ENCODE measurements around the gene PRMT7.

PRMT7 gene

DNA sequence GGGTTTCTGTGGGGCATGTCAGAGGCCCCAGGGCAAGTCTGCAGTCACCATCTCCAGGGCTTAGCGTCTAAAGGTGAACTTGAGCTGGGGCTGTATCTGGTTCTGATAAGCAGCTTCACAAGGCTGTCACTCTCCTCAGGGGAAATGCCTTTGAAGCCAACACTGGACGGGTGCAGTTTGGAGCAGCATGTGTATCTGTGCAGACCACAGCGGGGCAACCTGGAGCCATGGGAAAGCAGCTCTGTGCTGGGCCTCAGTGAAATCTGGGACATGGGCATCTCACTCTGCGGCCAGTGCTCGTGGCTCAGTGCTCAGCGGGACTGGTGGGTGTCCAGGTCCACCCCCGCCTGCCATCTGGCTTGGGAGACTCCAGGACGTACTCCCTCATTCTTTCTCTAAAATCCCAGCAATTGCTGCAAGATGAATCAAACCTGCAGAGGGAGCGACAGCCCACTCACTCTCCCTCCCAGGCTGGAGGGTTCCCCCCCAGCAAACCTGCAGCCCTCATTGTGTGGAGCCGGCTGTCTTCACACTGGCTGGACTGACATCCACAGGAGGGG, 63.5 kb downstream of the PRMT7 start:
- in situ Hi-C loops (cut with HindIII; ENCODE audit: low pct_unique_long_range_greater_than_20kb, low sequenced_read_pairs), result no loop called here
- no peak for TF ChIP-seq JUND (IDR thresholded peaks at IDR 0.05; ENCODE audit: low read depth)
- no peak for DNase-seq (ENCODE audit: low read depth in 1 of 2, low spot score in 1 of 2)

DNA sequence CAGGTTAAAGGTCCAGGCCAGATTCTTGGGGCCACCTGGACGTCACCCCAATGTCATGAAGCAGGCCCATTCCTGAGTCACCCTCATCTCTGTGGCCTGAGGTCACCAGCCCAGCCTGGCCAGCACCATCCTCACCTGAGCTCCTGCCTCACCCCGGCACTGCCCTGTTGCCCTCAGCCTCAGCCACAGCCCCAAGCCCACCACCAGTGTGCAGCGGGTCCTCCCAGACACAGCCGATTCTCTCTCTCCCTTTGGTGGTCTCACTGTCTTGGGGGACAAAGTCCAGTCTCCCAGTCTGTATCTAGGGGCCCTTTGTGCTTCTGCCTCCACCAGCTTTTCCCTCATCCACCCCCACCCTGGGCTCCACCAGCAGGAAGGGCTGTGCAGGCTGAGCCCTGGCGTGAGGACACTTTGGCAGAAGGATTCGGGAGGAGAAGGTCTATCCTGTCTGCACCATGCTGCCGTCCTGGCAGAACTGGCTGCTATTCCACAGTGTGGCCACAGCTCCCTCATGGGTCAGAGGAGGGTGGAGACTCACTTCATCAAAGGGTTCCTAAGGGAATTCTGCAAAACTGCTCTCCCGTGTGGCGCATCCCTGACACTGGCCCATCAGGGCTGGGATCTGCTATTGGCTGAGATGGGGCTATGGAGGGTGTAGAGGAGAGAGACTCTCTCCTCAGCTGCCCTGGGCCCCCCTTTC, 64.3 kb downstream of the PRMT7 start:
- in situ Hi-C loops (cut with HindIII; ENCODE audit: low pct_unique_long_range_greater_than_20kb, low sequenced_read_pairs), result no loop called here
- peak in 1 of 2 experiments; percentile 45 for DNase-seq (ENCODE audit: low read depth in 1 of 2, low spot score in 1 of 2)
- no peak for TF ChIP-seq JUND (IDR thresholded peaks at IDR 0.05; ENCODE audit: low read depth)

DNA sequence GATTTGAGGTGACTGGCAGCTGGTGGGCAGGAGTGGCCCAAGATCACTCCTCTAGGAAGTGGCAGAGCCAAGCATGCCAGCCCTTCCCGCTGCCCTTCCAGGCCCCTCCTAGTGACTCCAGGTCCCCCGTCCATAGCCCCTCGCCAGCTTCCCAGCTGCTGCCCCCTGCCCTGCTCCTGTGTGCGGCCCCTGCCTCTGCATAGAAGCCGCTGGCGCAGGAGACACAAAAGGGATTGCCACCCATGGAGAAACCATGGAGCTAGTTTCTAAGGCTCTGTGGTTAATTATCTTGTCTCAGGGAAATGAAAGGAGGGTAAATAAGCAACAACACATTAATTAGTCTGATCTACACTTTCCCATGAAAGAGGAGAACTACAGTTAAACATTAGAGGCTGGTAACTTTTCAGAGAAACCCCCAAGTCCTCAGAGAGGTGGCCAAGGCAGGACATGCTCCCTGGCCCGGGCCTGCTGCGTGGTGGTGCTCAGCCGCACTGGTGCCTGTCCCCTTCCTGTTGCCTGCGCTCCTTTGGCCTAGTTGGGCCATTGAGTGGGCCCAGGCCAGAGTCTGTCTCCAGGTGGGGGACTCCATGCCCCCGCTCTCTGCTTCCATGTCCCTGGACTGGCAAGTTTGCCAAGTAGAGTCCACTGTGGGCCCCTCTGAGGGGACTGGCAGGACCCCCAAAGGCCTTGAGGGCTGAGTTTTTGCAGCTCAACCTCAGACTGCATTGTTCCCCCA, 65.2 kb downstream of the PRMT7 start:
- no peak for DNase-seq (ENCODE audit: low read depth in 1 of 2, low spot score in 1 of 2)
- no peak for TF ChIP-seq JUND (IDR thresholded peaks at IDR 0.05; ENCODE audit: low read depth)
- in situ Hi-C loops (cut with HindIII; ENCODE audit: low pct_unique_long_range_greater_than_20kb, low sequenced_read_pairs), result no loop called here

DNA sequence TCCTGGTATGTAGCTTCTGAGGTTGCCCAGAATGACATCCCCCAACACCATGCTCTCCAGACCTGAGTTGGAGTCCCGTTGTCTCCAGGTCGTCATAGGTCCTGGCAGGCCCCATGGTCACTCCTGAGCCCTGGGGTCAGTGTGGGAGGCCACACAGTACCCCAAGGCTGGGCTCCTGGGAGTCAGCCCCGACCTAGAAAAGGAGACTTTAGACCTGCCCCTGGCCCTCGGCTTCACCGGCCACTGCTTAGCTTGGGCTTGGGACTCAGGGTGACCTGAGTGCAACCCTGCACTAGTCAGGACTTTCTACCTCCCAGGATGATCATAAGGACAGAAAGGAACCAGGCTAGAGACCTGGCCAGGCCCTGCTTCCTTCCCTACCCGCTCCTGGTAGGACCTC, 65.8 kb downstream of the PRMT7 start:
- DNase-seq (ENCODE audit: low read depth in 1 of 2, low spot score in 1 of 2), result no peak
- in situ Hi-C loops (cut with HindIII; ENCODE audit: low pct_unique_long_range_greater_than_20kb, low sequenced_read_pairs), result no loop called here
- TF ChIP-seq JUND (IDR thresholded peaks at IDR 0.05; ENCODE audit: low read depth), result no peak

DNA sequence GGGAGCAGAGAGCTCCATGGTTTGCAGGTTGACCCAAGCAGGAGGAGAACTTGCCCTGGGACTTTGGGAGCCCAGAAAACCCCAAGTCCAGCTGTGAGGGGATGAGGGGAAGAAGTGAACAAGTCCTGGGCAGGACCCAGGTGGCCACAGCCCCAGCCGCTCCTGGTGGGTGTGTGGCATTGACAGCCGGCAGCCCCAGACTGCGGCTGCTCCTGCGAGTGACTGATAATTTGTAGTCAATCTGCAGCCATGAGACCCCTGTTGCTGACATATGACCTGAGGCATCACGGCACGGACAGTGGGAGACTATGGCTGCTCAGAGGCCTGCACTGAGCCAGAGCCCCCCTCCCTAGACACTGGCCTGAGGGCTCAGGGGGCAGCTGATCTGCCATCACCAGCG, 66.4 kb downstream of the PRMT7 start:
- in situ Hi-C loops (cut with HindIII; ENCODE audit: low pct_unique_long_range_greater_than_20kb, low sequenced_read_pairs), result no loop called here
- TF ChIP-seq JUND (IDR thresholded peaks at IDR 0.05; ENCODE audit: low read depth), result no peak
- DNase-seq (ENCODE audit: low read depth in 1 of 2, low spot score in 1 of 2), result no peak

DNA sequence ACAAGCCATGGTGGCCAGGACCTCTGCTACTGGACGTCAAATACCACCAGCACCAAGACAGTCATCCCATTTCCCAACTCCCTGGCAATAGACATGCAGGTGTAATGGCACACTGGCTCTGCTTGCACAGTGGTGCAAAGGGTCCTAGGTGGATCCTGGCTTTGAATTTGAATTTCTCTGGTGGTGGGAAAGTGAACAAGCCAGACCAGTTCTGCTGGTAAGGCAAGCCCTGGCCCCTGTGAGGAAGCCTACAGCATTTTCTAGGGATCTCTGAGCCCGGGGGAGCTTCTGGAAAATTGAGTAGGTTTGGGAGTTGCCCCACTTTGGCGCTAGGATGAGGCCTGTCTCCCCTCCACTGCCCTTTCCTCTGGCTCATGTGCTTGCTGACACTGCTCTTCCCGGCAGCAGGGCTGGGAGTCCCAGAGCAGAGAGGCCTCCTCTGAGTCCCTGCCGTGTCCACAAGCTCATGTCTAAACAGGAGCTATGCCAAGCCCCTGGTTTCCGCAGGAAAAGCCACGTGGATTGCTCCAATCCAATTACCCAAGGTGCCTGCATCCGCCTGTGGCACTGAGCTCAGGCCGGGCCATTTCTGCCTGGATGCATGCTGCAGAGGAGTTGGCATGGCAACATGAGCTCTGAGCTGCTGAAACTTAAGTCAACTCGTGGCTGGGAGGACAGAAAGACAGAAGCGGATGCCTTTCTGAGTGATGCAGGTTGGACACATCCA, 67.0 kb downstream of the PRMT7 start:
- DNase-seq (ENCODE audit: low read depth in 1 of 2, low spot score in 1 of 2), result peak in 1 of 2 experiments; percentile 57
- in situ Hi-C loops (cut with HindIII; ENCODE audit: low pct_unique_long_range_greater_than_20kb, low sequenced_read_pairs), result no loop called here
- TF ChIP-seq JUND (IDR thresholded peaks at IDR 0.05; ENCODE audit: low read depth), result no peak

DNA sequence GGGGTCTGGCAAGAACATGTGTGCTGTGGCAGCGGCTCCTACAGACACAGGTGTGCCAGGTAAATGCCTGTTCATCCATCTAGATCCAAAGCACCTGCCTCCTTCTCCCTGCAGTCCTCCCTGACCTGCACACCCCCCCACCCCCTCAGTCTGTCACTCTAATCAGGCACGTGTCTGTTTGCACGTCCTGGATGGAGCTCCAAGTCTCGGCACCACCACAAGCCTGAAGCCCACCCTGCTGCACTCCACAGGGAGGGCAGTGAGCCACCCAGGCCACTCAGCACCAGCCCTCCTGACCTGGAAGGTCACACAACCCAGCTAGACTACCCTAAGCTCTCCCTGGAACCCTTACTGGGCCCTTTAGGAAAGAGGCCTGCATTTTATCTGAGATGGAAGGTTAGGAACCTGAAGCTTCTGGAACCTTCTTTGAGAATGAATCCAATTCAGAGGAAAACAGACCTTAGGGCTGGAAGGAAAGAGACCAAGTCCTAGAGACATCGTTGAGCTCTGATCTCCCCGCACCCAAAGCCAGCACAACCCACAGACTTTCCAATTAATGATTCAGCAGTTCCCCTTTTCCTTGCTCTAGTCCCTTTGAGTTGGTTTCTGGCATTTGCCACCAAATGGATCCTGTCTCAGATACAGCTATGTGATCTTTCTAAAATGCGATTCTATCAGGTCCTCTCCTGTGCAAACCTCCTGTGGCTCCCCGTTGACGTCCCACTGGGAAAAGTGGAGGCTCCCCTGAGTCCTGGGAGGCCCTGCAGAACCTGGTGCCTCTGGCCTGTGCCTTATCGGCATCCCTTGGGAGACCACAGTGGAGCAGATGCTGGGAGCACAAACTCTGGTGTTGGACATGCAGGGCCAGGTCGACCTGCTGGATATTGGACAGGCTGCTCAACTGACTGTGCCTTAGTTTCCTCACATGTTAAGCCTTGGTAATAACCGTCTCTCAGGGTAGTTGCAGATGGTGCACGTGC, 67.9 kb downstream of the PRMT7 start:
- TF ChIP-seq JUND (IDR thresholded peaks at IDR 0.05; ENCODE audit: low read depth), result no peak
- in situ Hi-C loops (cut with HindIII; ENCODE audit: low pct_unique_long_range_greater_than_20kb, low sequenced_read_pairs), result no loop called here

DNA sequence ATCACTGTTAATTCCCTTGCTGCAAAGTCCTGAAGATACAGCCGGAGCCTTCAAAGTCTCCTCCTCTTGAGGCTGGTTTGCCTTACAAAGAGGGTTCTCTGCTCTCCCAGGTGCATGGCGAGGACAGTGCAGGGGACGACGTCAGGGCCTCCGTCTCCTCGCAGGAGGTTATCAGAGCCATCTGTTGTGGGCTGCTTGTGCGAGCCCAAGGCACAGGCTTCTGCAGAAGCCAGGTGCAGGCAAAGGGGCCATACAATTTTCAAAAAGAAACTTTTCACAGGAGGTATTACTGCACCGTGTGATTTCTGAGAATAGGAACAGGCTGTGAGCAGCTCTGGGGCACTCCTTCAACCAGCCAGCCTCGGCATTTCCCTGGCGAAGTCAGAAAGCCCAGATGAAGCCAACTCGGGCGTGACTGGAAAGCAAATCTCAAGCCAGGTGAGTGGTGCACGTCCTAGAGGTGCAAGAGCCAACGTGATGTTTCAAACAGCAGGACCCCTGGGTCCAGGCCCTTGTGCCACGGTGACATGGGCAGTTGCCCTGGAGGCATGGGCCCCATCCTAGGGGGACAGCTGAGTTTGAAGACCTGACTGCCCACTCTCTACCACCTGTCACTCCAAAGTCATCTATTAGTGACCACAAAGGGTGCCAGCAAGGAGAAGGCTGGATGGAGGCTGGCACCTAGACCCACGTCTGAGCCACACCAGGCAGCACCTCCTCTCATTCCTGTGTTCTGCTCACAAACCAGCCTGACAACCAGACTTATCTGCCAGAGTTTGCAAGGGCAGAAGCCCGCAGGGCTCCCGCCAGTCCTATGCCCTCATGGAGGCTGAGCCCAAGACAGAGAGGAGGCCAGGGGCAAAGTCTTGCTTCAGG, 68.9 kb downstream of the PRMT7 start:
- DNase-seq (ENCODE audit: low read depth in 1 of 2, low spot score in 1 of 2), result no peak
- TF ChIP-seq JUND (IDR thresholded peaks at IDR 0.05; ENCODE audit: low read depth), result no peak
- in situ Hi-C loops (cut with HindIII; ENCODE audit: low pct_unique_long_range_greater_than_20kb, low sequenced_read_pairs), result no loop called here

More for the DNA sequence above, 67.9 kb downstream of the PRMT7 start:
- no peak for DNase-seq (ENCODE audit: low read depth in 1 of 2, low spot score in 1 of 2)

DNA sequence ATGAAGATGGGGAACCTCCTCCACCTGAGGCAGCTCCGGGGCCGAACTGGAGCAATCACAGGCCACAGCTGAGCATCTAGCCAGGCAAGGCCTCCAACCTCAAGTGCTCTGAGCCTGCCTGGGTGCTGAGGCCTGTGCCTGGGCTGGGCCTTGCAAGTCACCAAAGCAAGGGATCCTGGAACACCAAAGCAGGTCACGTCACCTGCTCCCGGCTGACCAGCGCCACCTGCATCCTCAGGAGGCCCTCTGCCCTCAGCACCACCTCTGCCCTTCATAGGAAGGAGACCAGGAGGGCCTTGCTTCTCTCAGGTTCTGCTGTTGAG, 69.5 kb downstream of the PRMT7 start:
- DNase-seq (ENCODE audit: low read depth in 1 of 2, low spot score in 1 of 2), result no peak
- in situ Hi-C loops (cut with HindIII; ENCODE audit: low pct_unique_long_range_greater_than_20kb, low sequenced_read_pairs), result no loop called here
- no peak for TF ChIP-seq JUND (IDR thresholded peaks at IDR 0.05; ENCODE audit: low read depth)

DNA sequence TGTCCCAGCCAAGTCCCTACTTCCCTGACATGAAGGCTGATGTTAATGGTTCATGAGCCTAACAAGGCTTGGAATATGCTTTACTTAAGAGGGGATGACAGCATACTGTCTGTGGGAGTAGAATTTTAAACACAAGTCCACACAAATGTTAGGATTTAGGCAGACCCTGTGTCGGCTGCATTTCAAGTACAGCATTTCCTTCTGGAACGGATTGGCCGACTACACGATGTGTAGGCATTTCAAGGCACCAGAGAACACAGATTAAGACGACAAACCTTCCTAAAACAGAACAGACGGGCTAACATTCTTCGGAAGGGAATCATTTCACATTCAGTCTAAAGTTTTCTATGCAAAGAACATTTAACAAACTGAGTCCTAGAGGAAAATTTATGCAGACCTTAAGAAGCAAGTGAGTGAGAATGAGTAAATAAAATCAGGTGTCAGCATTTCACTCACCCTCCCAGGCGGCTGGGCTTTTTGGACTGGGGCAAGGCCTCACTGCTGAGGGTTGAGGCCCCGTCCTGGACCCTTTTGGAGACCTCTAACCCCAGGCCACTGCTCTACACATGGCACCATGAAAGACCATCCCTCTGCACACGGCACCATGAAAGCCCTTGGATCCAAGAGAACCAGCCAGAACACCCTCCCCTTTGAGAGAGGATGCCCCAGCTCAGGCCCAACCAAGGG, 70.0 kb downstream of the PRMT7 start:
- DNase-seq (ENCODE audit: low read depth in 1 of 2, low spot score in 1 of 2), result no peak
- in situ Hi-C loops (cut with HindIII; ENCODE audit: low pct_unique_long_range_greater_than_20kb, low sequenced_read_pairs), result no loop called here
- TF ChIP-seq JUND (IDR thresholded peaks at IDR 0.05; ENCODE audit: low read depth), result no peak

DNA sequence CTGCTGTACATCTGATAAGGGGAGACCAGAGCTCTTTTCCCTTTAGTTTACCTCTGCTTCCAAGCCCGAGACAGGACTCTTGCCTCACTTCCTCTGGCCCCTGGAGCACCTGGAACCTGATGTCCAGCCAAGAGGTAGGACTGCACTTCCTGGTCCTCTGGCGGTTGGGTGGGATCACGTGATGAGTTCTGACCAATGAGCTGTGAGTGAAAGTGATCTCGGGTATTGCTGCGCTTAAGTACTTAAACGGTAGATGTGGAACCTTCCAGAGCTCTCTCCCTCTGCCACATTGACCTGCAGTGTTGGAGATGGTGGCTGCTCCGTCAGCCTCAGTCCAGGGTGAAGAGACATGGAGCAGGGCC, 70.5 kb downstream of the PRMT7 start:
- no peak for DNase-seq (ENCODE audit: low read depth in 1 of 2, low spot score in 1 of 2)
- TF ChIP-seq JUND (IDR thresholded peaks at IDR 0.05; ENCODE audit: low read depth), result no peak
- in situ Hi-C loops (cut with HindIII; ENCODE audit: low pct_unique_long_range_greater_than_20kb, low sequenced_read_pairs), result no loop called here

Measured in T47D (cell line).